Neural progenitor cell (in vitro differentiated cells): ENCODE measurements around the gene ACAA1.
"Not testable (repeated sequence)": the region's sequence is repeated elsewhere in the genome, so short reads cannot be mapped to it uniquely, and the experiment has no call there.

Experiments used
- EZH2 ChIP-seq: fragments of 200-600 bp; sonication (generic); IDR thresholded peaks from 2 replicates; pipeline ENCODE4 v1.6.1; 2017; ENCODE audit warnings: antibody characterized with exemption, mild to moderate bottlenecking, moderate library complexity
- EZH2phosphoT487 ChIP-seq: fragments of 200-600 bp; sonication (generic); IDR thresholded peaks from 2 replicates; pipeline ENCODE4 v1.6.1; 2017; ENCODE audit warnings: antibody characterized with exemption
- TF ChIP-seq, protein P1 (sequence below): fragments of 200-600 bp; sonication (generic); IDR thresholded peaks from 2 replicates; pipeline ENCODE4 v1.5.1; 2017; ENCODE audit warnings: antibody characterized with exemption, mild to moderate bottlenecking

DNA sequence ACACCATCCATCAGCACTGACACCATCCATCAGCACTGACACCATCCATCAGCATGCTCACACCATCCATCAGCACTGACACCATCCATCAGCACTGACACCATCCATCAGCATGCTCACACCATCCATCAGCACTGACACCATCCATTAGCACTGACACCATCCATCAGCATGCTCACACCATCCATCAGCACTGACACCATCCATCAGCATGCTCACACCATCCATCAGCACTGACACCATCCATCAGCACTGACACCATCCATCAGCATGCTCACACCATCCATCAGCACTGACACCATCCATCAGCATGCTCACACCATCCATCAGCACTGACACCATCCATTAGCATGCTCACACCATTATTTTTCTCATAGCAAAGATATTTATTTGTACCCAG is 49.6 kb downstream of the ACAA1 start:
- TF ChIP-seq, protein P1, sequence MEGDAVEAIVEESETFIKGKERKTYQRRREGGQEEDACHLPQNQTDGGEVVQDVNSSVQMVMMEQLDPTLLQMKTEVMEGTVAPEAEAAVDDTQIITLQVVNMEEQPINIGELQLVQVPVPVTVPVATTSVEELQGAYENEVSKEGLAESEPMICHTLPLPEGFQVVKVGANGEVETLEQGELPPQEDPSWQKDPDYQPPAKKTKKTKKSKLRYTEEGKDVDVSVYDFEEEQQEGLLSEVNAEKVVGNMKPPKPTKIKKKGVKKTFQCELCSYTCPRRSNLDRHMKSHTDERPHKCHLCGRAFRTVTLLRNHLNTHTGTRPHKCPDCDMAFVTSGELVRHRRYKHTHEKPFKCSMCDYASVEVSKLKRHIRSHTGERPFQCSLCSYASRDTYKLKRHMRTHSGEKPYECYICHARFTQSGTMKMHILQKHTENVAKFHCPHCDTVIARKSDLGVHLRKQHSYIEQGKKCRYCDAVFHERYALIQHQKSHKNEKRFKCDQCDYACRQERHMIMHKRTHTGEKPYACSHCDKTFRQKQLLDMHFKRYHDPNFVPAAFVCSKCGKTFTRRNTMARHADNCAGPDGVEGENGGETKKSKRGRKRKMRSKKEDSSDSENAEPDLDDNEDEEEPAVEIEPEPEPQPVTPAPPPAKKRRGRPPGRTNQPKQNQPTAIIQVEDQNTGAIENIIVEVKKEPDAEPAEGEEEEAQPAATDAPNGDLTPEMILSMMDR, result not testable (repeated sequence)
- TF ChIP-seq EZH2, EZH2phosphoT487: not testable (repeated sequence)
